K562 (cell line): ENCODE measurements around the gene ECSCR. TPM values are rescaled to one million over a fixed set of nuclear protein-coding genes. Genes with fewer than 3 reads are reported as not detected.

Experiments used
- ARID2 ChIP-seq: fragments of 450-650 bp; IDR thresholded peaks from 2 replicates; pipeline ENCODE4 v1.6.1; 2017; ENCODE audit warnings: antibody characterized with exemption, mild to moderate bottlenecking
- BACH1 ChIP-seq: fragments of 200-800 bp; sonication (Bioruptor generic); IDR thresholded peaks from 2 replicates; pipeline ENCODE4 v1.6.1; 2016; ENCODE audit warnings: missing genetic modification characterization, missing compliant biosample characterization
- BRD4 ChIP-seq: fragments of 200-600 bp; sonication (generic); IDR thresholded peaks from 2 replicates; pipeline ENCODE4 v1.6.1; 2017; ENCODE audit warnings: inconsistent platforms
- CREBBP ChIP-seq: IDR thresholded peaks from one replicate; pipeline ENCODE4 v1.6.1; 2012; ENCODE audit warnings: low read depth, mild to moderate bottlenecking, control low read depth, inconsistent platforms, low read length
- DMBX1 ChIP-seq: fragments of 250-450 bp; sonication (Bioruptor Pico); IDR thresholded peaks from 2 replicates; pipeline ENCODE4 v1.8.0; 2022; ENCODE audit warnings: inconsistent platforms, mild to moderate bottlenecking, moderate library complexity, borderline replicate concordance
- ELF2 ChIP-seq: fragments of 250-450 bp; sonication (Bioruptor Pico); IDR thresholded peaks from 2 replicates; pipeline ENCODE4 v1.5.0; 2021; ENCODE audit warnings: mild to moderate bottlenecking
- ETV6 ChIP-seq, 3 experiments: fragments of 150-350 bp in 1 of 3; sonication (generic) in 1 of 3; formaldehyde crosslinking in 1 of 3; IDR thresholded peaks; 2 replicates each; pipeline versions ENCODE4 v1.6.1 to v1.8.0; 2014 to 2022; ENCODE audit warnings: borderline replicate concordance in 2 of 3, low read depth in 2 of 3, antibody characterized with exemption in 1 of 3, low read length in 1 of 3, mild to moderate bottlenecking in 1 of 3, missing genetic modification reagents in 1 of 3
- FOXA3 ChIP-seq, 2 experiments: fragments of 450-650 bp in 1 of 2; sonication (generic) in 1 of 2; formaldehyde crosslinking; IDR thresholded peaks in 1 of 2; conservative IDR thresholded peaks in 1 of 2; 2 replicates each; pipeline versions ENCODE4 v1.4.0 to v1.8.0; 2020 to 2022; ENCODE audit warnings: mild to moderate bottlenecking in 2 of 2, missing genetic modification reagents in 1 of 2
- GATA2 ChIP-seq: sonication (generic); formaldehyde crosslinking; IDR thresholded peaks from 2 replicates; pipeline ENCODE4 v1.4.0; 2020; ENCODE audit warnings: mild to moderate bottlenecking, missing genetic modification reagents
- HDAC8 ChIP-seq: fragments of 450-650 bp; IDR thresholded peaks from 2 replicates; pipeline ENCODE4 v1.6.1; 2016; ENCODE audit warnings: mild to moderate bottlenecking, missing genetic modification characterization, moderate library complexity, missing compliant biosample characterization
- HES1 ChIP-seq: fragments of 450-650 bp; IDR thresholded peaks from 2 replicates; pipeline ENCODE4 v1.6.1; 2016; ENCODE audit warnings: low read depth, mild to moderate bottlenecking, moderate library complexity
- LEF1 ChIP-seq: fragments of 450-650 bp; IDR thresholded peaks from 2 replicates; pipeline ENCODE4 v1.6.1; 2016; ENCODE audit warnings: mild to moderate bottlenecking
- MAFG ChIP-seq: fragments of 450-650 bp; conservative IDR thresholded peaks from 2 replicates; pipeline ENCODE4 v1.6.1; 2016; ENCODE audit warnings: missing genetic modification characterization, missing compliant biosample characterization
- NFE2 ChIP-seq: IDR thresholded peaks from 2 replicates; pipeline ENCODE4 v1.6.1; 2014; ENCODE audit warnings: antibody characterized with exemption, low read depth
- PHB2 ChIP-seq: fragments of 450-650 bp; IDR thresholded peaks from 2 replicates; pipeline ENCODE4 v1.6.1; 2017; ENCODE audit warnings: low read depth
- RBM34 ChIP-seq: fragments of 200-400 bp; formaldehyde crosslinking; IDR thresholded peaks from 2 replicates; pipeline ENCODE4 v1.6.1; 2018; ENCODE audit warnings: low read length, borderline replicate concordance; ENCODE audit not compliant: insufficient read depth
- SRSF7 ChIP-seq: fragments of 200-400 bp; formaldehyde crosslinking; optimal IDR thresholded peaks from 2 replicates; pipeline ENCODE3; 2017; ENCODE audit warnings: mild to moderate bottlenecking, low read depth, low read length
- TFAP4 ChIP-seq: sonication (generic); formaldehyde crosslinking; IDR thresholded peaks from 2 replicates; pipeline ENCODE4 v1.8.0; 2022; ENCODE audit warnings: missing genetic modification reagents, mild to moderate bottlenecking, moderate library complexity, borderline replicate concordance
- THRAP3 ChIP-seq: fragments of 450-650 bp; IDR thresholded peaks from 2 replicates; pipeline ENCODE4 v1.6.1; 2016; ENCODE audit warnings: mild to moderate bottlenecking, inconsistent platforms, borderline replicate concordance
- WHSC1 ChIP-seq: IDR thresholded peaks from one replicate; pipeline ENCODE4 v1.6.1; 2012; ENCODE audit warnings: low read length, control low read depth, inconsistent platforms
- ZNF143 ChIP-seq: sonication (generic); formaldehyde crosslinking; IDR thresholded peaks from 2 replicates; pipeline ENCODE4 v1.9.0; 2022; ENCODE audit warnings: mild to moderate bottlenecking, missing genetic modification reagents
- ZNF184 ChIP-seq: sonication (generic); formaldehyde crosslinking; IDR thresholded peaks from 2 replicates; pipeline ENCODE4 v1.5.0; 2020; ENCODE audit warnings: missing genetic modification reagents
- polyA plus RNA-seq, 8 experiments: library from polyadenylated mRNA; depleted of rRNA in 4 of 8; stranded (reverse) in 5 of 8; unstranded in 3 of 8; fragments of >200 nt; fragmentation: Nextera tagmentation in 2 of 8; fragmentation: Illumina TruSeq in 1 of 8; extraction: Ambion mirVana in 2 of 8; extraction: Trizol in 1 of 8; gene quantifications; 2 replicates each; pipeline versions ENCODE4 v1.2.1 to v1.2.3, GENCODE V29; 2011 to 2014; ENCODE audit warnings: inconsistent platforms in 1 of 8, missing spikeins in 1 of 8
- total RNA-seq, 7 experiments: library from RNA; depleted of rRNA in 6 of 7; stranded (reverse); fragments of >200 nt in 6 of 7; fragmentation: Illumina TruSeq in 2 of 7; extraction: Trizol in 2 of 7; gene quantifications; 2 replicates each; pipeline versions ENCODE4 v1.2.1 to v1.2.3, GENCODE V29; 2011 to 2021; ENCODE audit warnings: low replicate concordance in 1 of 7
- TF ChIP-seq, protein P1 (sequence below): sonication (generic); formaldehyde crosslinking; IDR thresholded peaks from 2 replicates; pipeline ENCODE4 v1.8.0; 2023; ENCODE audit warnings: mild to moderate bottlenecking, missing genetic modification reagents
- TF ChIP-seq, protein P2 (sequence below), 2 experiments: fragments of 450-650 bp; IDR thresholded peaks; 2 replicates each; pipeline ENCODE4 v1.6.1; 2016
- TF ChIP-seq, protein P3 (sequence below): fragments of 250-450 bp; sonication (Bioruptor Pico); IDR thresholded peaks from 2 replicates; pipeline ENCODE4 v1.4.0; 2020; ENCODE audit warnings: mild to moderate bottlenecking

The ECSCR gene
- total and polyA plus RNA-seq, 9 of the 15 experiments (the other 6 are each of a cell fraction or from before 2014, with no cell fraction given), result 0.10 to 0.25 (median 0.13) TPM; not detected in 6

- TF ChIP-seq, protein P1, sequence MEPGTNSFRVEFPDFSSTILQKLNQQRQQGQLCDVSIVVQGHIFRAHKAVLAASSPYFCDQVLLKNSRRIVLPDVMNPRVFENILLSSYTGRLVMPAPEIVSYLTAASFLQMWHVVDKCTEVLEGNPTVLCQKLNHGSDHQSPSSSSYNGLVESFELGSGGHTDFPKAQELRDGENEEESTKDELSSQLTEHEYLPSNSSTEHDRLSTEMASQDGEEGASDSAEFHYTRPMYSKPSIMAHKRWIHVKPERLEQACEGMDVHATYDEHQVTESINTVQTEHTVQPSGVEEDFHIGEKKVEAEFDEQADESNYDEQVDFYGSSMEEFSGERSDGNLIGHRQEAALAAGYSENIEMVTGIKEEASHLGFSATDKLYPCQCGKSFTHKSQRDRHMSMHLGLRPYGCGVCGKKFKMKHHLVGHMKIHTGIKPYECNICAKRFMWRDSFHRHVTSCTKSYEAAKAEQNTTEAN, result no peak
- TF ChIP-seq MAFG (no peak), ARID2 (0 out of 2 replicates have a peak, but pooled peaks have one; percentile 8), ZNF143 (no peak), LEF1 (peak; percentile 47; the same call in 1 of the 2 replicates), NFE2 (no peak), ZNF184 (CRISPR knock-in tag) (no peak), TFAP4 (CRISPR knock-in tag) (no peak), CREBBP (no peak), RBM34 (no peak), PHB2 (0 out of 2 replicates have a peak, but pooled peaks have one; percentile 24), SRSF7 (no peak), GATA2 (CRISPR knock-in tag) (peak; percentile 16; the same call in 1 of the 2 replicates), DMBX1 (CRISPR knock-in tag) (no peak), FOXA3 (CRISPR knock-in tag; conservative IDR thresholded peaks at IDR 0.05 in 1 of 2, IDR thresholded peaks at IDR 0.05 in 1 of 2) (no peak), ETV6 (IDR thresholded peaks at IDR 0.05; ENCODE audit: borderline replicate concordance in 1 of 2, low read depth in 2 of 2, low read length in 1 of 2) (no peak), ETV6 (CRISPR knock-in tag; IDR thresholded peaks at IDR 0.05; ENCODE audit: borderline replicate concordance) (no peak), ELF2 (CRISPR knock-in tag) (no peak), BACH1 (tag) (peak; percentile 42; the same call in 1 of the 2 replicates), BRD4 (no peak), HES1 (no peak), WHSC1 (no peak), THRAP3 (no peak), HDAC8 (tag) (no peak)
- TF ChIP-seq, protein P2, sequence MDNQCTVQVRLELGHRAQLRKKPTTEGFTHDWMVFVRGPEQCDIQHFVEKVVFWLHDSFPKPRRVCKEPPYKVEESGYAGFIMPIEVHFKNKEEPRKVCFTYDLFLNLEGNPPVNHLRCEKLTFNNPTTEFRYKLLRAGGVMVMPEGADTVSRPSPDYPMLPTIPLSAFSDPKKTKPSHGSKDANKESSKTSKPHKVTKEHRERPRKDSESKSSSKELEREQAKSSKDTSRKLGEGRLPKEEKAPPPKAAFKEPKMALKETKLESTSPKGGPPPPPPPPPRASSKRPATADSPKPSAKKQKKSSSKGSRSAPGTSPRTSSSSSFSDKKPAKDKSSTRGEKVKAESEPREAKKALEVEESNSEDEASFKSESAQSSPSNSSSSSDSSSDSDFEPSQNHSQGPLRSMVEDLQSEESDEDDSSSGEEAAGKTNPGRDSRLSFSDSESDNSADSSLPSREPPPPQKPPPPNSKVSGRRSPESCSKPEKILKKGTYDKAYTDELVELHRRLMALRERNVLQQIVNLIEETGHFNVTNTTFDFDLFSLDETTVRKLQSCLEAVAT (IDR thresholded peaks at IDR 0.05), result 0 out of 4 replicates have a peak, but pooled peaks have one; percentile 15 to 29
- TF ChIP-seq, protein P3, sequence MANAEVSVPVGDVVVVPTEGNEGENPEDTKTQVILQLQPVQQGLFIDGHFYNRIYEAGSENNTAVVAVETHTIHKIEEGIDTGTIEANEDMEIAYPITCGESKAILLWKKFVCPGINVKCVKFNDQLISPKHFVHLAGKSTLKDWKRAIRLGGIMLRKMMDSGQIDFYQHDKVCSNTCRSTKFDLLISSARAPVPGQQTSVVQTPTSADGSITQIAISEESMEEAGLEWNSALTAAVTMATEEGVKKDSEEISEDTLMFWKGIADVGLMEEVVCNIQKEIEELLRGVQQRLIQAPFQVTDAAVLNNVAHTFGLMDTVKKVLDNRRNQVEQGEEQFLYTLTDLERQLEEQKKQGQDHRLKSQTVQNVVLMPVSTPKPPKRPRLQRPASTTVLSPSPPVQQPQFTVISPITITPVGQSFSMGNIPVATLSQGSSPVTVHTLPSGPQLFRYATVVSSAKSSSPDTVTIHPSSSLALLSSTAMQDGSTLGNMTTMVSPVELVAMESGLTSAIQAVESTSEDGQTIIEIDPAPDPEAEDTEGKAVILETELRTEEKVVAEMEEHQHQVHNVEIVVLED (CRISPR knock-in tag), result no peak
These were observed 58.1 kb downstream of the ECSCR start (continued) for GRCh38 chr5:139404484-139404840.
